ENCODE measurements around the gene GLUD1.
"Not testable (repeated sequence)": the region's sequence is repeated elsewhere in the genome, so short reads cannot be mapped to it uniquely, and the experiment has no call there.

GLUD1 gene

DNA sequence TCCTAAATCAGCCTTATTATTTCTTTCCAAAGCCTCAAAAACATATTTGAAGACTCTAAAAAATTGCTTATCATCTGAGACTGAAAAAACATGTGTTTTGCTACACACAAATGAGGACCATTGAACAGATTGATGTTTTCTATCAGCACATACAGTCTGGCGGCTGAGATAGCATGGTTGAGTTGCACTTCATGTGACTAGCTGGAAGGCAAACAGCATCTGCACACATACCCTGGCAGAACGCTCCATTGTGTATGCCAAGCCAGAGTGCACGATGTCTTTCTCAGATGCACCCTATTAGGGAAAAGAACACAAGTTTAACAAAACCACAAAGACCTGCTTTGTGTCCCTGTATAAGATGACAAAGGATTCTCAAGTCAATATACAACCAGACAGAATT is 41.5 kb downstream of the GLUD1 start:
- DNase-seq (ENCODE audit: extremely low read depth in 1 of 2, low read depth in 1 of 2), result no peak

DNA sequence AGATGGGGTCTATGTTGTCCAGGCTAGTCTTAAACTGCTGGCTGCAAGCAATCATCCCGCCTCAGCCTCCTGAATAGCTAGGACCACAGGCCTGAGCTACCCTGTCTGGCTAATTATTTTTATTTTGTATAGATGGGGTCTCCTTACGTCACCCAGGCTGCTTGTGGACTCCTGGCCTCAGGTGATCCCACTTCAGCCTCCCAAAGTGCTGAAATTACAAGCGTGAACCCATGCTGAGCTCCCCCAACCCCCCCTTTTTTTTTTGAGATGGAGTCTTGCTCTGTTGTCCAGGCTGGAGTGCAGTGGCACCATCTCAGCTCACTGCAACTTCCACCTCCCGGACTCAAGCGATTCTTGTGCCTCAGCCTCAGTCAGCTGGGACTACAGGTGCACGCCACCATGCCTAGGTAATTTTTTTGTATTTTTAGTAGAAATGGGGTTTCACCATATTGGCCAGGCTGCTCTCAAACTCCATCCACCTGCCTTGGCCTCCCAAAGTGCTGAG is 49.2 kb downstream of the GLUD1 start:
- DNase-seq (ENCODE audit: extremely low read depth in 1 of 2, low read depth in 1 of 2), result no peak

DNA sequence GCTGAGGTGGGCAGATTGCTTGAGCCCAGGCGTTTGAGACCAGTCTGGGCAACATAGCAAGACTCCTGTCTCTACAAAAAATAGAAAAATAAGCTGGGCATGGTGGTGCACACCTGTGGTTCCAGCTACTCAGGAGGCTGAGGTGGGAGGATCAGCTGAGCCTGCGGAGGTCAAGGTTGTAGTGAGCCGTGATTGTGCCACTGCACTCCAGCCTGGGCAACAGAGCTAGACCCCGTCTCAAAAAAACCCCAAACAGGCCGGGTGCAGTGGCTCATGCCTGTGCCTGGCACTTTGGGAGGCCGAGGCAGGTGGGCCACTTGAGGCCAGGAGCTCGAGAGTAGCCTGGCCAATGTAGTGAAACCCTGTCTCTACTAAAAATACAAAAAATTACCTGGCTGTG is 51.1 kb downstream of the GLUD1 start:
- DNase-seq (ENCODE audit: extremely low read depth in 1 of 2, low read depth in 1 of 2), result not testable (repeated sequence)

DNA sequence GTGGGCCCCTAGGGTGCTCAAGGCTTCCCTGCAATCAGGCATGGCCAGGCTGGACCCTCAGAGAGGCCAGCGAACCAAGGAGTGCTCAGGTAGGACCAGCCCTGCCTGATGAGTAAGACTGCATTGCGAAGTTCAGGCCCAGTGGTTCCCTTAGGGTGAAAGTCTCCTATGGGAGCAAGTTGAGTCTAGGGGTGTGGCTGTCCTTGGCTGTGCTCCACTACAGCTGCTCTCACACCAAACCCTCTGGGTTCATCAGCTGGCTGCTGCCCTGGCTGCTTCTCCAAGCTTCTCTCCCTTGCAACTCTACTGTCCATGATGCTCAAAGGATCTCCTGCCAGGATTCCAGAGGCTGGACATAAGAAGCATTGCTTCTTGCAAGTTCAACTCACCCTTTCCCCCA is 55.9 kb downstream of the GLUD1 start:
- no peak for DNase-seq (ENCODE audit: extremely low read depth in 1 of 2, low read depth in 1 of 2)

DNA sequence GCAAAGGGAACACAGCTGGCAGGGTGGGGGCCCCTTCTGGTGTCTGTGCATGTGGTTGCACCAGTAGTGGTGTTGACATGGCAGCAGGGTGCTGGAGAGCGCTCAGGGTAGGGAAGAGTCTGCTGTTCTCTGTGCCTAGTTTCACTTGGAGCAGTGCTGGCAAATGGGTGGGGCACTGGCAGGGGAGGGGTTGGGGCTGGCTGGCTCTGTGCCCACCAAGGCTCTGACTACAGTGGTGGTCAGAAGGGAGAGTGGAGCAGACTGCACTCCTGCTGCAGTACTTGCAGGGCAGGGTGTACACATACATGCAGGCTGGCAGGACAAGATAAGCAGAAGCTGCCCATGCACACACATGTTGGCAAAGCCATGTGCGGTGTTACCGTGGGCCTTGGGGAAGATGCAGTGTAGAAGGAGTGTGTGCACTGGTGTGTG is 56.3 kb downstream of the GLUD1 start:
- no peak for DNase-seq (ENCODE audit: extremely low read depth in 1 of 2, low read depth in 1 of 2)

DNA sequence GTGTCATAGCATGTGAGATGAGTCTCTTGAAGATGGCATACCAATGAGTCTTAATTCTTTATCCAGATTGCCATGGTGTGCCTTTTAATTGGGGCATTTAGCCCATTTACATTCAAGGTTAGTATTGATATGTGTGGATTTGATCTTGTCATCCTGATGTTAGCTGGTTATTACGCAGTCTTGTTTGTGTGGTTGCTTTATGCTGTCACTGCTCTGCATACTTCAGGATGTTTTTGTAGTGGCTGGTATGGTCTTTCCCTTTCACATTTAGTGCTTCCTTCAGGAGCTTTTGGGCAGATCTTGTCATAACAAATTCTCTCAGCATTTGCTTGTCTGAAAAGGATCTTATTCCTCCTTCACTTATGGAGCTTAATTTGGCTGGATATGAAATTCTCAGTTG is 58.0 kb downstream of the GLUD1 start:
- no peak for DNase-seq (ENCODE audit: extremely low read depth in 1 of 2, low read depth in 1 of 2)

DNA sequence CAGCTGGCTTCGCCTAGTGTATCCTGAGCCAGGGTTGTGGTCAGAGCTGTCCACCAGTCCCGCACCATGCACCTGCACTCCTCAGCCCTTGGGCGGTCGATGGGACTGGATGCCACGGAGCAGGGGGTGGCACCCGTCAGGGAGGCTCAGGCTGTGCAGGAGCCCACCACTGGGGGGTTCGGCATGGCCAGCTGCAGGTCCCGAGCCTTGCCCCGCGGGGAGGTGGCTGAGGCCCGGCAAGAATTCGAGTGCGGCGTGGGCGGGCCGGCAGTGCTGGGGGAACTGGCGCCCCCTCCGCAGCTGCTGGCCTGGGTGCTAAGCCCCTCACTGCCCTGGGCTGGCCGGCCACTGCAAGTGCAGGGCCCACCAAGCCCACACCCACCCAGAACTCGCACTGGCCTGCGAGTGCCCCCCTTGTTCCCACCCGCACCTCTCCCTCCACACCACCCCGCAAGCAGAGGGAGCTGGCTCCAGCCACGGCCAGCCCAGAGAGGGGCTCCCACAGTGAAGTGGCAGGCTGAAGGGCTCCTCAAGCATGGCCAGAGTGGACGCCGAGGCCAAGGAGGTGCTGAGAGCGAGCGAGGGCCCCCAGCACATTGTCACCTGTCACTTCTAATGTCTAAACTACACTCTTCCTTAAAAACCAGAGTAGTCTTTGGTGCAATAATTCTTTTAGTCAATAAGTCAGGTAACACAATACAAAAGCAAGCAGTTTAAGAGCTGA is 63.6 kb downstream of the GLUD1 start:
- DNase-seq (ENCODE audit: extremely low read depth in 1 of 2, low read depth in 1 of 2), result no peak

DNA sequence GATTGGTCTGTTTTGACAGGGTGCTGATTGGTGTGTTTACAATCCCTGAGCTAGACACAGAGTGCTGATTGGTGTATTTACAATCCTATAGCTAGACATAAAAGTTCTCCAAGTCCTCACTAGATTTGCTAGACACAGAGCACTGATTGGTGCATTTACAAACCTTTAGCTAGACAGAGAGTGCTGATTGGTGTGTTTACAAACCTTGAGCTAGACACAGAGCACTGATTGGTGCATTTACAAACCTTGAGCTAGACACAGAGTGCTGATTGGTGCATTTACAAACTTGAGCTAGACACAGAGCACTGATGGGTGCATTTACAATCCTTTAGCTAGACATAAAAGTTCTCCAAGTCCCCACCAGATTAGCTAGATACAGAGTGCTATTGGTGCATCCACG is 64.2 kb downstream of the GLUD1 start:
- DNase-seq (ENCODE audit: extremely low read depth in 1 of 2, low read depth in 1 of 2), result not testable (repeated sequence)

DNA sequence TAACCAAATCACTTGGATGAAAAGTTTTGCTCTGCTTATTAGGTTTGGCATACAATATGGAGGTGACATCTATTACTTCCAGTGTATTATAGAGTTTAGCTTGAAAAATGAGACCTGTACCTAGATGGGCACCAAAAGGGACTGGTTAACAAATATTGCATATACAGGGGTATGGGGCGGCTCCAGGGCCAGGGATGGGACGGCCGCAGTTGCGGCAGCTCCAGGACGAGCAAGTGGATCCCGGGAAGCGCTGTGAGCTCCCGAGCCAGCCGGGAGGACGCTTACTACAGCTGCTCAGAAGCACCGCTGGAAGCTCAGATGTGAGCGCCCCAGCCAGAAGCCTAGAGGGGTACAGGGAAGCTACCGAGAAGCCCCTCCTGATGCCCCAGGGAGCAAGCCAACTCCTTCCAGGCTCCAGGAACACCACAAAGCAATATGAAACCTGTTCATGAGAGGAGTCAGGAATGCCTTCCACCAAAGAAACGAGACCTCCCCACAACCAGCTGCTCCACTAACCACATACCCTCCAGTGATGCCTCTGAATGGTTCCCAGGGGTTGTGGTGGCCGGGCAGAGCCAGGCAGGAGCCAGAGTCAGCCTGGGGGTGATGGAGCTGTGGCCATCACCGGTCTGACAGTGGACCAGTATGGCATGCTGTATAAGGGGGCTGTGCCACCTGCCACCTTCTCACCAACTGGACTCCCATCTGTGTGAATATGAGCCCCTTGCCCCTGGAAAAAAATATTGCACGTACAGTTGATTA is 67.7 kb downstream of the GLUD1 start:
- not testable (repeated sequence) for DNase-seq (ENCODE audit: extremely low read depth in 1 of 2, low read depth in 1 of 2)

DNA sequence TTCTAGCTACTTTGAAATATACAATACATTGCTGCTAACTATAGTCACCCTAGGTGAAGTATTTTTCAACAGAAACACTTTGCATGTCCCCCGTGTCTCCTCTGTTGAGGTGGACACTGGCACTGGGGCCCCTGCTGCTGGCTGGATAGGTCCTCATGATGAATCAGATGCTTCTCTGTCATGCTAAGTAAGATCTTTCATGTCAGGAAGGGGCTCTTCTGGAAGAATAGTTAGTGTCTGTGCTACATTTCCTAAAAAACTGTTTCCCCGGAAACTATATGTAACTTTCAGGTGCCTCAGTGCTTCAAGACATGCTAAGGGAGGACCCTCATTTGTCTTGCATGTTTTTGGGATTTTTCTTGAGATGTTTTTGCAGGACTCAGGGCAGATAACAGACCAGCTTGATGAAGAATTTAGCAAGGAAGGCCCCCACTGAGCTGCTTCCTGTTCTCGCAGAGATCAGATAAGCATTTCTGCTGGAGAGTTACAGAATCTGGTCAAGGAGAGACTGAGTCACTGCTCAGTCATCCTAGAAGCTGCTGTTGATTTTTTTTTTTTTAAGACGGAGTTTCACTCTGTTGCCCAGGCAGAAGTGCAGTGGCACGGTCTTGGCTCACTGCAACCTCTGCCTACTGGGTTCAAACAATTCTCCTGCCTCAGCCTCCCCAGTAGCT is 69.2 kb downstream of the GLUD1 start:
- not testable (repeated sequence) for DNase-seq (ENCODE audit: extremely low read depth in 1 of 2, low read depth in 1 of 2)

DNA sequence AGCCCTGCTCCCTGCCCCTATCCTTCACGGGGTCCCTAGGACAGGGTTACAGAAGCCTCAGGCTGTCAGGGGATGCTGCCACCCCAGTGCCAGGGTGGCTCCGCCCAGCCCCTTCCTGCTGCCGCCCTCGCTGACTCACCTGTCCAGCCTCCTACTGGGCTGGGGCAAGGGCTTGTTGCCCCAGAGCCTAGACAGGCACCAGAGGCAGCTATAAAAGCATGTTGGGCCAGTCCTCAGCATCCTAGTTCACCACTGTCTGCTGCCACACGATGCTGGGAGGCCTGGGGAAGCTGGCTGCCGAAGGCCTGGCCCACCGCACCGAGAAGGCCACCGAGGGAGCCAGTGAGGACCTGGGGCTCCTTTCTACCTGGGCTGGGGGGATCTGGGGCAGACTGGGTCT is 74.6 kb downstream of the GLUD1 start, which contains the start of gene FAM25A:
FAM25A (plus strand) TSS at position 239 of the 400 bp plus-strand sequence; CDS start at position 270, 31 bp downstream.
- not testable (repeated sequence) for DNase-seq (ENCODE audit: extremely low read depth in 1 of 2, low read depth in 1 of 2)

DNA sequence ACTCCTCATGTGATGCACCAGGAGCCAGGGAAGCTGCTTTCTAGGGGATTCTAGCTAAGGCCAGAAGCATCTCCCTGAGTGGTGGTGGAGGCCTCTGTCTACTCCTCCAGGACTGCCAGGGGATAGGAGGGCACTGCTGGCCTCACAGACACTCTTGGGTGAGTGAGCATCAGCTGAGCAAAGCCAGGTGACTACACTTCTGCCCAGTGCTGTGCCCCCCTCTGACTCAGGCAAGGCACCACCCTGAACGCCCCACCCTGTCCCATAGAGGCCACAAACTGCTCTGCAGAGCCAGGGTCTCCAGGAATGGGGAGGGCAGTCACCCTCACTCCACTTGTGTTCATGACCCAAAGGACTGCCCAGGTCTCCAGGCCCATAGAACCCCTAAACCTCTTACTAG is 75.1 kb downstream of the GLUD1 start:
- DNase-seq (ENCODE audit: extremely low read depth in 1 of 2, low read depth in 1 of 2), result not testable (repeated sequence)

DNA sequence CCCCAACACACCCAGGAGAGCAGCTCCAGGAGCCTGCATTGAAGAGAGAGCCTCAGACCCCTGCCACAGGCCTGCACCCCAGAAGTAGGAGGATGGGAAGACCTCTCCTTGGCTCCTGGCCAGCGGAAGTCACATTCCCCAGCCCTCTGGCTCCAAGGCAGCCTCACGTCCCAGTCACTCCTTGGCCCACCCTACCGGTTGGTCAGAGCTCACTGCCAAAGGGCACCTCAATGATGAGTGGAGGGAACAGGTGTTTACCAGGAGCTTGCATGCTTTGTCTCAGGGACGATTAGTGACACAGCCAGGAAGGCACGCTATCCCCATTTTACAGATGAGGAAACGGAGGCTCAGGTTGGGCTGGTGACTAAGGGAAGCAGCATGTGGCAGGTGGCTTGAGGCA is 75.6 kb downstream of the GLUD1 start:
- not testable (repeated sequence) for DNase-seq (ENCODE audit: extremely low read depth in 1 of 2, low read depth in 1 of 2)

DNA sequence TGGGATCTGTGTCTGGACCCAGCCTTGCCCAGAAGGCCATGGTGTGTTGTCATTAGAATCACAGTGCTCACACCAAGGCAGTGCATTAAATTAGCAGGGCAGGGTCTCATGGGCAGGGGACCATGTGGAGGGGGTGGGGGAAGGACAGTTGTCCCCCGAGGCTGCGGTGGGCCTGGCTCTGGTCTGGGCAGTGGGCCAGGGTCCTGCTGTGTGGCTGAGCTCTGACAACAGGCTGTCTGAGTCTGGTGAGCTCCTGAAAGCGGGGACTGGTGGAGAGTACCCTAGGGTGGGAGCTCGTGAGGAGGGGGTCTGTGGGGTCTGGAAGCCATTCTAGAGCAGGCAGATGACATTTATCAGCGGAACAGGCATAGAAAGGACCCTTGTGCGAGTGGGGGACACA is 76.5 kb downstream of the GLUD1 start:
- not testable (repeated sequence) for DNase-seq (ENCODE audit: extremely low read depth in 1 of 2, low read depth in 1 of 2)

DNA sequence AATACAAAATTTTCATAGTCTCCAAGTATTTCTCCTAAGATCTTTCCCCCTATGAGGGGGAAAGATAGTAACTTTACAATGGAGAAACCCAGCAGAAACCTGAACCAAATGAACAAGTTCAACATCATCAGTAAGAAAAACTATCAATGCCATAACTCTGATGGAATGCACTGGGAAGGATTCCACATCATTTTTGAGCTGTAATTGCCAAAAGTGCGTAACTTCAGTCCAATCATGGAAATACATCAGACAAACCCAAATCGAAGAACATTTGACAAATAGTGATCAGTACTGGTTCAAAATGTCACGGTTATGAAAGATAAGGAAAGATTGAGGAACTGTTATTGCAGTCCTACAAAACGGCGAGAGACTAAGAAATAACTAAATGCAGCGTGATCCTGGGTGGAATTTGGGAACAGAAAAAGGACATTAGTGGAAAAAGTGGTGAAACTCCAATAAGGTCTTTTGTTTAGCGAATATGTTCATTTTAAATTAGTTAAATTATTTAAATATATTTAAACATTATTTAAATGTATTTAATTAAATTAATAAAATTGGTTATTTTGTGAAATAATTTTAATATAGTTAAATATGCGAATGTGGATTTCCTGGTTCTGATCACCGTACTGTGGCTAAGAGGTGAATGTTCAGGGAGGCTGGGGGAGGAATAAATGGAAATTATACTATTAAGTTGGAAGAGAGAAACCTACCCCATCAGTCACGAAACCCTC is 79.5 kb downstream of the GLUD1 start:
- not testable (repeated sequence) for DNase-seq (ENCODE audit: extremely low read depth in 1 of 2, low read depth in 1 of 2)

DNA sequence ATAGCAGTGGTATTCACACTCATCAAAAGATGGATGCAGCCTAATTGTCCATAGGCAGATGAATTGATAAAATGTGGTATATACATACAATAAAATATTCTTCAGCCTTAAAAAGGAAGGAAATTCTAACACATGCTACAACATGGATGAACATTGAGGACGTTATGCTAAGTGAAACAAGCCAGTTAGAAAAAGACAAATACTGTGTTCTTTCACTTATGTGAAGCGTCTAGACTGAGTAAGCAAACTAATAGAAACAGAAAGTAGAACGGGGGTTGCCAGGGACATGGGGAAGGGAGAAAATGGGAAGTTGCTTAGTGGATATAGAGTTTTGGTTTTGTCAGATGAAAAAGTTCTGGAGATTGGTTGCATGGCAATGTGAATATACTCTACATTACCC is 81.1 kb downstream of the GLUD1 start:
- DNase-seq (ENCODE audit: extremely low read depth in 1 of 2, low read depth in 1 of 2), result not testable (repeated sequence)

DNA sequence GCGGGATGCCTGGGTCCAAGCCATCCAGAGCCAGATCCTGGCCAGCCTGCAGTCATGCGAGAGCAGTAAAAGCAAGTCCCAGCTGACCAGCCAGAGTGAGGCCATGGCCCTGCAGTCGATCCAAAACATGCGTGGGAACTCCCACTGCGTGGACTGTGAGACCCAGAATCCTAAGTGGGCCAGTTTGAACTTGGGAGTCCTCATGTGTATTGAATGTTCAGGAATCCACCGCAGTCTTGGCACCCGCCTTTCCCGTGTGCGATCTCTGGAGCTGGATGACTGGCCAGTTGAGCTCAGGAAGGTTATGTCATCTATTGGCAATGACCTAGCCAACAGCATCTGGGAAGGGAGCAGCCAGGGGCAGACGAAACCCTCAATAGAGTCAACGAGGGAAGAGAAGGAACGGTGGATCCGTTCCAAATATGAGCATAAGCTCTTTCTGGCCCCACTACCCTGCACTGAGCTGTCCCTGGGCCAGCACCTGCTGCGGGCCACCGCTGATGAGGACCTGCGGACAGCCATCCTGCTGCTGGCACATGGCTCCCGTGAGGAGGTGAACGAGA is 85.4 kb downstream of the GLUD1 start:
- not testable (repeated sequence) for DNase-seq (ENCODE audit: extremely low read depth in 1 of 2, low read depth in 1 of 2)

DNA sequence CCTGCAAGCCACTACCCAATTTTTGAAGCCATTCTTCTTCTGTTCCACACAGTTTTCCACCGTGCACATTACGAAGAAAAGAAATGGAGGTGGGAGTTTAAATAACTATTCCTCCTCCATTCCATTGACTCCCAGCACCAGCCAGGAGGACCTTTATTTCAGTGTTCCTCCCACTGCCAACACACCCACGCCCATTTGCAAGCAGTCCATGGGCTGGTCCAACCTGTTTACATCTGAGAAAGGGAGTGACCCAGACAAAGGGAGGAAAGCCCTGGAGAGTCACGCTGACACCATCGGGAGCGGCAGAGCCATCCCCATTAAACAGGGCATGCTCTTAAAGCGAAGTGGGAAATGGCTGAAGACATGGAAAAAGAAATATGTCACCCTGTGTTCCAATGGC is 86.3 kb downstream of the GLUD1 start:
- DNase-seq (ENCODE audit: extremely low read depth in 1 of 2, low read depth in 1 of 2), result not testable (repeated sequence)

DNA sequence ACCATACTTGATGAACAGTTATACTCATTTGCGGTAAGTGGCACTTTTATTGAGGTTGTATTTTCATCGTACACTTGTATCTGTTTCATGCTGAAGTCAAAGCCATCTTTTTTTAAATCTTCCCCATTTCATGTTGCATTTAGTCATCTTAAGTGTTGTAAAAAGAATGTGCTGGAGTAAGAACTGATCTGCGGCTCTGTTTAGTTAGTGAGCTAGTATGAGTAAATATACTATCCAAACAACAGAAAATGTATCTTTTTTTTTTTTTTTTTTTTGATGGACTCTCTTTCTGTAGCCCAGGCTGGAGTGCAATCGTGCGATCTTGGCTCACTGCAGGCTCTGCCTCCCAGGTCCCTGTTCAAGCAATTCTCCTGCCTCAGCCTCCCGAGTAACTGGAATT is 87.0 kb downstream of the GLUD1 start:
- DNase-seq (ENCODE audit: extremely low read depth in 1 of 2, low read depth in 1 of 2), result not testable (repeated sequence)

DNA sequence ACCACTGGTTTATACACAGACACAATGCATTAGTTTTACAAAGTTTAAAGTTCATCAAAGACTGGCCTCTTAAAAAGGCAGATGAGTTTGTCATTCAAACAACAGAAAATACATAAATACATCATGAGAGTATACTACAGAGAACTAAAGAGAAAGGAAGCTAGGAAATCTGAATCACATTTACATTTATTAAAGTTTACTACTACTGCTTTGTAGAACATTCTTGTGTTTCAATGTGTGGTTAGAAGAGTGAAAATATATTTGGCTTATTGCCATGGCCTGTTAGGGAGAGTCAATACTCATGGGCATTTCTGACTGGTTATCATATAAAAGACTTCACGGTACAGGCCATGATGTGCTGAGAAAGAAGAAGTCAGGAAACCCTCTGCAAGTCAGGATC is 87.5 kb downstream of the GLUD1 start:
- DNase-seq (ENCODE audit: extremely low read depth in 1 of 2, low read depth in 1 of 2), result not testable (repeated sequence)
